B cell (primary cell): ENCODE results near the gene UNC79. TPM values are rescaled to one million over a fixed set of nuclear protein-coding genes. Genes with fewer than 3 reads are reported as not detected.

Experiments used
- ATAC-seq: fragments of 200-7000 bp; cut with Tn5 transposase; one replicate; pipeline ENCODE4 v1.10.0; 2021; ENCODE audit warnings: low read depth, mild to moderate bottlenecking, moderate number of reproducible peaks, moderate library complexity
- CTCF ChIA-PET: fragments of 350-600 bp; sonication (Branson Sonifier 250); formaldehyde crosslinking; loops from one replicate; lab custom pipeline; 2021; ENCODE audit warnings: antibody characterized with exemption, inconsistent platforms; lab: Charles Lee
- POLR2A ChIA-PET: fragments of 350-600 bp; sonication (Branson Sonifier 250); formaldehyde crosslinking; loops from one replicate; lab custom pipeline; 2021; ENCODE audit warnings: antibody characterized with exemption; lab: Charles Lee
- DNase-seq: peaks from one replicate; pipeline ENCODE4 v3.0.0; 2013
- H2AFZ ChIP-seq: 2 replicates; pipeline ENCODE4 v1.6.1; 2012; ENCODE audit warnings: mild to moderate bottlenecking, low read depth, low read length; ENCODE audit not compliant: insufficient read depth, poor library complexity, severe bottlenecking
- H3K27ac ChIP-seq, 2 donors: 1 replicate in 1 of 2; 2 replicates in 1 of 2; pipeline ENCODE4 v1.5.1; 2012 to 2013; ENCODE audit warnings: low read length in 2 of 2, mild to moderate bottlenecking in 2 of 2, moderate library complexity in 1 of 2
- H3K27me3 ChIP-seq, 4 experiments: fragments of 200-600 bp in 1 of 4; sonication (generic) in 1 of 4; replicated peaks in 1 of 4; 1 replicate in 2 of 4; 2 replicates in 2 of 4; pipeline versions ENCODE4 v1.6.1 to v1.7.0; 2013 to 2016; ENCODE audit warnings: low read length in 3 of 4, mild to moderate bottlenecking in 2 of 4, mixed read lengths in 1 of 4, moderate library complexity in 1 of 4; ENCODE audit not compliant: insufficient read depth in 4 of 4, control insufficient read depth in 3 of 4; ENCODE audit errors: control extremely low read depth in 1 of 4
- H3K36me3 ChIP-seq, 2 experiments: replicated peaks in 1 of 2; 1 replicate in 1 of 2; 2 replicates in 1 of 2; pipeline versions ENCODE4 v1.6.1 to v1.7.1; 2013; ENCODE audit warnings: low read length in 1 of 2; ENCODE audit not compliant: insufficient read depth in 2 of 2, control insufficient read depth in 1 of 2; ENCODE audit errors: control extremely low read depth in 1 of 2, extremely low read depth in 1 of 2
- H3K4me1 ChIP-seq, 2 donors: fragments of 200-600 bp in 1 of 2; sonication (generic) in 1 of 2; 1 replicate in 1 of 2; 2 replicates in 1 of 2; pipeline versions ENCODE4 v1.5.1 to v1.6.1; 2013 to 2017; ENCODE audit warnings: low read length in 2 of 2; ENCODE audit not compliant: control insufficient read depth in 2 of 2, insufficient read depth in 2 of 2
- H3K4me2 ChIP-seq: replicated peaks from 2 replicates; pipeline ENCODE3; 2012; ENCODE audit warnings: mild to moderate bottlenecking, low read depth, low read length; ENCODE audit not compliant: poor library complexity, severe bottlenecking
- H3K4me3 ChIP-seq, 5 experiments: fragments of 200-600 bp in 1 of 5; sonication (generic) in 1 of 5; 1 replicate in 3 of 5; 2 replicates in 2 of 5; pipeline versions ENCODE4 v1.5.1 to v1.7.0; 2011 to 2016; ENCODE audit warnings: low read length in 4 of 5, mild to moderate bottlenecking in 4 of 5, low read depth in 2 of 5, control low read depth in 1 of 5, moderate library complexity in 1 of 5; ENCODE audit not compliant: insufficient read depth in 1 of 5; ENCODE audit errors: control extremely low read depth in 1 of 5, extremely low read depth in 1 of 5
- H3K79me2 ChIP-seq: fragments of 200-600 bp; sonication (generic); one replicate; pipeline ENCODE4 v1.6.0; 2016; ENCODE audit warnings: low read length; ENCODE audit not compliant: control insufficient read depth, insufficient read depth
- H3K9ac ChIP-seq: fragments of 200-600 bp; sonication (generic); 2 replicates; pipeline ENCODE4 v1.6.1; 2017; ENCODE audit warnings: mild to moderate bottlenecking, low read length, moderate library complexity
- H3K9me3 ChIP-seq, 3 donors: one replicate each; pipeline versions ENCODE4 v1.6.1 to v1.7.1; 2013; ENCODE audit warnings: low read length in 2 of 3; ENCODE audit not compliant: control insufficient read depth in 2 of 3, insufficient read depth in 1 of 3; ENCODE audit errors: control extremely low read depth in 1 of 3
- H4K20me1 ChIP-seq: 2 replicates; pipeline ENCODE4 v1.6.0; 2012; ENCODE audit warnings: mild to moderate bottlenecking, low read length; ENCODE audit not compliant: insufficient read depth, control insufficient read depth, poor library complexity, severe bottlenecking
- H3K27ac Mint-ChIP-seq: one replicate; pipeline ENCODE4 v1.8.0; 2021; ENCODE audit warnings: mixed read lengths
- H3K27me3 Mint-ChIP-seq: one replicate; pipeline ENCODE4 v1.8.0; 2021; ENCODE audit warnings: mixed read lengths
- H3K4me1 Mint-ChIP-seq: one replicate; pipeline ENCODE4 v1.8.0; 2021; ENCODE audit warnings: mixed read lengths
- H3K4me3 Mint-ChIP-seq: one replicate; pipeline ENCODE4 v1.8.0; 2021; ENCODE audit warnings: mixed read lengths
- H3K9me3 Mint-ChIP-seq: one replicate; pipeline ENCODE4 v1.8.0; 2022; ENCODE audit warnings: mixed read lengths; ENCODE audit not compliant: insufficient read depth
- CTCF ChIP-seq: fragments of 200-600 bp; IDR thresholded peaks from one replicate; pipeline ENCODE4 v1.8.0; 2022; ENCODE audit warnings: antibody characterized with exemption, mild to moderate bottlenecking
- EZH2 ChIP-seq: IDR thresholded peaks from 2 replicates; pipeline ENCODE4 v1.6.1; 2012; ENCODE audit warnings: borderline replicate concordance, low read depth, mild to moderate bottlenecking, moderate library complexity, low read length; ENCODE audit not compliant: insufficient read depth, poor library complexity, severe bottlenecking
- WGBS: methylation state at CpG from one replicate; pipeline ENCODE4 v1.1.5; 2013; ENCODE audit warnings: missing lambda C conversion rate; ENCODE audit not compliant: insufficient coverage; 5-methylcytosine and 5-hydroxymethylcytosine counted together
- intact Hi-C: fragments of 100-400 bp; cut with micrococcal nuclease; formaldehyde crosslinking; loops from one replicate; pipeline ENCODE4 v1.10.0; 2022
- polyA plus RNA-seq: library from polyadenylated mRNA; depleted of rRNA; stranded (reverse); fragments of >200 nt; gene quantifications from 2 replicates; pipeline ENCODE4 v1.2.3, GENCODE V29; 2012
- total RNA-seq, 2 donors: library from RNA; stranded (reverse); fragments of 120-200 nt in 1 of 2; gene quantifications; 1 replicate in 1 of 2; 2 replicates in 1 of 2; pipeline versions ENCODE4 v1.2.3 to v1.2.4, GENCODE V29; 2013 to 2022

Gene UNC79
- total and polyA plus RNA-seq, 2 donors (not counting 1 experiment from before 2014, with no cell fraction given) = 0.04 to 0.15 TPM

- Histone ChIP-seq H3K9ac (no peak overlapping the region), H4K20me1 (no peaks in the 10 kb centered on the region), H3K27me3 (peaks cover 0 to 7% (median 0%) of the 10 kb centered on the region in 4 experiments), H2AFZ (no peak overlapping the region), H3K36me3 (no peaks in the 10 kb centered on the region), H3K79me2 (no peaks in the 10 kb centered on the region), H3K9me3 (no peaks in the 10 kb centered on the region), H3K27ac (no peak overlapping the region), H3K4me2 (no peak overlapping the region), H3K4me1 (no peaks in the 10 kb centered on the region), H3K4me3 (no peak overlapping the region)
- Mint-ChIP-seq H3K4me1 (no peaks in the 10 kb centered on the region), H3K27ac (no peak overlapping the region), H3K4me3 (no peak overlapping the region), H3K27me3 (peaks cover 34% of the 10 kb centered on the region), H3K9me3 (no peaks in the 10 kb centered on the region)
- WGBS = 74% methylated on average over 3 of the region's 4 CpGs
- no peak for ATAC-seq
- no peak for DNase-seq
- intact Hi-C loops = no loop called here
- TF ChIP-seq CTCF (no peak), EZH2 (no peak)
- POLR2A ChIA-PET = no interaction called here
- CTCF ChIA-PET = no interaction called here
These were observed 258.1 kb downstream of the UNC79 start for GRCh38 chr14:93688820-93689219.

- H3K4me3 ChIP-seq = no peak overlapping the region
- no peaks in the 10 kb centered on the region for H4K20me1 ChIP-seq
- no peak overlapping the region for H3K9ac ChIP-seq
- peaks cover 0 to 7% (median 0%) of the 10 kb centered on the region in 4 experiments for H3K27me3 ChIP-seq
- ChIA-PET POLR2A (no interaction called here), CTCF (no interaction called here)
- Mint-ChIP-seq H3K27ac (no peak overlapping the region), H3K4me3 (no peak overlapping the region), H3K27me3 (peaks cover 32% of the 10 kb centered on the region), H3K9me3 (no peaks in the 10 kb centered on the region), H3K4me1 (no peaks in the 10 kb centered on the region)
- no peak for DNase-seq
- H3K4me1 ChIP-seq = no peaks in the 10 kb centered on the region
- no peak overlapping the region for H3K27ac ChIP-seq
- 67% methylated on average over 2 of the region's 6 CpGs for WGBS
- H3K9me3 ChIP-seq = no peaks in the 10 kb centered on the region
- H3K79me2 ChIP-seq = no peaks in the 10 kb centered on the region
- no peak overlapping the region for H2AFZ ChIP-seq
- no peak overlapping the region for H3K4me2 ChIP-seq
- intact Hi-C loops = no loop called here
- no peak for ATAC-seq
- no peaks in the 10 kb centered on the region for H3K36me3 ChIP-seq
- TF ChIP-seq EZH2 (no peak), CTCF (no peak)
These were observed 259.4 kb downstream of the UNC79 start for GRCh38 chr14:93690146-93690545.
